ENCODE results near the gene JUP. TPM values are rescaled to one million over a fixed set of nuclear protein-coding genes. Genes with fewer than 3 reads are reported as not detected.

The JUP gene
- total and polyA plus RNA-seq, 2 of the 13 experiments (the other 11 are each of a cell fraction or from before 2014, with no cell fraction given) = 12.1 to 20.6 TPM

DNA sequence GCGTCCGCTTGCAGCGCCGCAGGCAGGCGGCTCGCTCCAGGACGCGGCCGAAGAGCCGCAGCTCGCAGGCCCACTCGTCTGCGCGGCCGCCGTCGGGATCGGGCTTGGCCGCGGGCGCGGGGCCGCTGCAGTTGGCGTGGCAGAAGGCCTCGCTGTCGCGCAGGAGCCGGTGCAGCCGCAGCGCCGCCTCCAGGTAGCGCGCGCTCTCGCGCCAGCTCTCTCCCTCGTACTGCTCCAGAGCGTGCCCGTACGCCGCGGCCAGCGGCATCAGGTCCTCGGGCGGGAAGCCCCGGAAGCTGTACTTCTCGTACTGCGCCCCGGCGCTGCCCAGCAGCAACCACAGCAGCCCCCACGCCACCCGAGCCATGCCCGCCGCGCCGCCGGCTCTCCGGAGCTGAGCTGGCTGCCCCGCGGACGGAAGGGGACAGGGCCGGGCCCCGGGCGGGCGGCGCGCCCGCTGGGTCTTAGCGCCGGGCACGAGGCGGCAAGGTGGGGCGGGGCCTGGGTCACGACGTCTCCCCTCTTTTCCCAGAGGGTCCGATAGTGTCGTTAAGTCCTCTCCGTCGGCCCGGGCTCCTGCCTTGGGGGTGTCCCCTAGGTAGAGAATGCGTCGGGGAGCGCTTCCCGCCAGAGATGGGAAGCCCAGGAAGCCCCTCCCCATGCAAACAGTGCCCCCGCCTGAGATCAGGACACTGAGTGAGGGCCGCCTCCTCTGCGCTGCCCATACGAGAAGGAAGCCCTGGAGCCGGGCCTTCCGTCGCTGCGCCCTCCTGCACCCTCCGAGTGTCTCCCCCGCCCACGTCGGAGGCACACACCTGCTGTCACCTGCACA is 25.3 kb upstream of the JUP start, which contains the start of gene P3H4 (continued):
- peak; percentile 56; the same call in 1 of the 2 replicates for TF ChIP-seq ZNF790 (CRISPR knock-in tag; IDR thresholded peaks at IDR 0.05; ENCODE audit: borderline replicate concordance)
- peak; percentile 93 for TF ChIP-seq RAD21 (CRISPR knock-in tag; IDR thresholded peaks at IDR 0.05)
- no peak; the same call in 1 of the 2 replicates for TF ChIP-seq ZNF367 (CRISPR knock-in tag; IDR thresholded peaks at IDR 0.05; ENCODE audit: borderline replicate concordance)
- TF ChIP-seq ZNF512B (CRISPR knock-in tag; IDR thresholded peaks at IDR 0.05; ENCODE audit: borderline replicate concordance) = no peak
- TF ChIP-seq, protein P1, sequence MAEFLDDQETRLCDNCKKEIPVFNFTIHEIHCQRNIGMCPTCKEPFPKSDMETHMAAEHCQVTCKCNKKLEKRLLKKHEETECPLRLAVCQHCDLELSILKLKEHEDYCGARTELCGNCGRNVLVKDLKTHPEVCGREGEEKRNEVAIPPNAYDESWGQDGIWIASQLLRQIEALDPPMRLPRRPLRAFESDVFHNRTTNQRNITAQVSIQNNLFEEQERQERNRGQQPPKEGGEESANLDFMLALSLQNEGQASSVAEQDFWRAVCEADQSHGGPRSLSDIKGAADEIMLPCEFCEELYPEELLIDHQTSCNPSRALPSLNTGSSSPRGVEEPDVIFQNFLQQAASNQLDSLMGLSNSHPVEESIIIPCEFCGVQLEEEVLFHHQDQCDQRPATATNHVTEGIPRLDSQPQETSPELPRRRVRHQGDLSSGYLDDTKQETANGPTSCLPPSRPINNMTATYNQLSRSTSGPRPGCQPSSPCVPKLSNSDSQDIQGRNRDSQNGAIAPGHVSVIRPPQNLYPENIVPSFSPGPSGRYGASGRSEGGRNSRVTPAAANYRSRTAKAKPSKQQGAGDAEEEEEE (CRISPR knock-in tag; IDR thresholded peaks at IDR 0.05; ENCODE audit: borderline replicate concordance) = no peak
- TF ChIP-seq ZNF780A (CRISPR knock-in tag; IDR thresholded peaks at IDR 0.05) = peak; percentile 65; the same call in 1 of the 2 replicates
- TF ChIP-seq NFYC (CRISPR knock-in tag; IDR thresholded peaks at IDR 0.05) = peak; percentile 9; the same call in 1 of the 2 replicates
- TF ChIP-seq, protein P2, sequence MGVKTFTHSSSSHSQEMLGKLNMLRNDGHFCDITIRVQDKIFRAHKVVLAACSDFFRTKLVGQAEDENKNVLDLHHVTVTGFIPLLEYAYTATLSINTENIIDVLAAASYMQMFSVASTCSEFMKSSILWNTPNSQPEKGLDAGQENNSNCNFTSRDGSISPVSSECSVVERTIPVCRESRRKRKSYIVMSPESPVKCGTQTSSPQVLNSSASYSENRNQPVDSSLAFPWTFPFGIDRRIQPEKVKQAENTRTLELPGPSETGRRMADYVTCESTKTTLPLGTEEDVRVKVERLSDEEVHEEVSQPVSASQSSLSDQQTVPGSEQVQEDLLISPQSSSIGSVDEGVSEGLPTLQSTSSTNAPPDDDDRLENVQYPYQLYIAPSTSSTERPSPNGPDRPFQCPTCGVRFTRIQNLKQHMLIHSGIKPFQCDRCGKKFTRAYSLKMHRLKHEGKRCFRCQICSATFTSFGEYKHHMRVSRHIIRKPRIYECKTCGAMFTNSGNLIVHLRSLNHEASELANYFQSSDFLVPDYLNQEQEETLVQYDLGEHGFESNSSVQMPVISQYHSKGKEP (CRISPR knock-in tag; IDR thresholded peaks at IDR 0.05) = no peak
- TF ChIP-seq TCF7L2 (IDR thresholded peaks at IDR 0.05; ENCODE audit: low read depth, low read length) = no peak
- no peak for TF ChIP-seq RCOR2 (CRISPR knock-in tag; IDR thresholded peaks at IDR 0.05)
- TF ChIP-seq NFIC (IDR thresholded peaks at IDR 0.05; ENCODE audit: low read length) = no peak; the same call in 1 of the 2 replicates
- peak; percentile 57; the same call in 1 of the 2 replicates for TF ChIP-seq ZBTB10 (CRISPR knock-in tag; IDR thresholded peaks at IDR 0.05; ENCODE audit: borderline replicate concordance)
- TF ChIP-seq MAX (IDR thresholded peaks at IDR 0.05) = peak; percentile 93
- TF ChIP-seq ZNF510 (CRISPR knock-in tag; IDR thresholded peaks at IDR 0.05; ENCODE audit: low read depth) = no peak
- TF ChIP-seq BHLHE40 (IDR thresholded peaks at IDR 0.05; ENCODE audit: low read length) = peak; percentile 27; the same call in 1 of the 2 replicates
- peak; percentile 94 for TF ChIP-seq HES4 (CRISPR knock-in tag; IDR thresholded peaks at IDR 0.05; ENCODE audit: borderline replicate concordance)
- TF ChIP-seq MTERF4 (CRISPR knock-in tag; IDR thresholded peaks at IDR 0.05) = peak; percentile 56
- no peak for TF ChIP-seq RELA (CRISPR knock-in tag; IDR thresholded peaks at IDR 0.05)
- TF ChIP-seq GATAD1 (CRISPR knock-in tag; IDR thresholded peaks at IDR 0.05) = no peak; the same call in 1 of the 2 replicates
